GM19463 (cell line): ENCODE results near the gene ELOVL3.
A peak's percentile ranks its signal among the peaks of the same experiment; 100 is the strongest.

Source experiments
- ATAC-seq: cut with Tn5 transposase; IDR thresholded peaks from one replicate; pipeline ENCODE4 v1.9.1; 2021; ENCODE audit warnings: mild to moderate bottlenecking, moderate library complexity; ENCODE audit not compliant: unreplicated experiment

Gene ELOVL3

DNA sequence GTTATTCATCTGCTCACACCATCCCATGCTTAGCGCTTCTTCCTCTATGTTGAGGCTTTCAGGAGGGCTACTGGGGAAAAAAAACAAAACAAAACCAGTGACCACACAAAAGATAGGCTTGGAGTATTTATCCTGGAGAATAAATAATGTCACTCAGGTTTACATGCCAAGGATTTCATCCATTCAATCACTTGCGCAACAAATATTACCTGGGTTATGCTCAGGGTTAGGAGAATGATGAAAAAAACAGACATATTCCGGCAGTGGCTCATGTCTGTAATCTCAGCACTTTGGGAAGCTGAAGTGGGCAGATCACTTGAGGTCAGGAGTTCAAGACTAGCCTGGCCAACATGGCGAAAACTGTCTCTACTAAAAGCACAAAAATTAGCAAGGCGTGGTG, 3.3 kb upstream of the ELOVL3 start:
- ATAC-seq, result no peak

DNA sequence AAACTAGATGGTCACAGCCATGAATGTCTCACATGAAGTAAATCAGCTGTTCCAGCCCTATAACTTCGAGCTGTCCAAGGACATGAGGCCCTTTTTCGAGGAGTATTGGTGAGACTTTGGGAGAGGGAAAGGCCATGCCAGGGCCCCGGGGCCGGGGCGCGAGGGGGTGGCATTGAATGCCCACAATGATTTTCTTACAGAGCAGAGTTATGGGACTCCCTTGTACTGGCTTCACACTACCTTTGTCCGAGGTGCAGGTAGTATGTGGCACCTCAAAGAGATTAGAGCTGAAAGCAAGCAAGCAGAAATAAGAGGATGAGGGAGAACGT, 407 bp downstream of the ELOVL3 start:
- ATAC-seq, result no peak

DNA sequence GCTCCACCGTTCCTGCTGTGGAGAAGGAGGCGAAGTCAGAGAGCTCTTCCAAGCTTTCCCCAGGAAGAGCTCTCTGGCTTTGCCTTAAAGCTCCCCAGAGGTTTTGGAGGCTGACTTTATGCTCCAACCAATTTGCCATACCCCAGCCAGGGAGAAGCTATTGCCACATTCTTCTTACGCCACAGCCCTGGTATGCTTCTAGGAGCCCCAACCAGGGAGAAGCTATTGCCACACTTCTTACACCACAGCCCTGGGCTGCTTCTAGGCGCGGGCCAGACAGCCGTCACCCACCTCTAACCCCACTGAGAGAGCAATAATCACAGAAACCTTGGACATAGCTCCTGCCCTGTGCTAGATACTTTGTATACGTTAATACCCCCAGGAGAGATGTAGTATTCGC, 951 bp downstream of the ELOVL3 start:
- no peak for ATAC-seq

DNA sequence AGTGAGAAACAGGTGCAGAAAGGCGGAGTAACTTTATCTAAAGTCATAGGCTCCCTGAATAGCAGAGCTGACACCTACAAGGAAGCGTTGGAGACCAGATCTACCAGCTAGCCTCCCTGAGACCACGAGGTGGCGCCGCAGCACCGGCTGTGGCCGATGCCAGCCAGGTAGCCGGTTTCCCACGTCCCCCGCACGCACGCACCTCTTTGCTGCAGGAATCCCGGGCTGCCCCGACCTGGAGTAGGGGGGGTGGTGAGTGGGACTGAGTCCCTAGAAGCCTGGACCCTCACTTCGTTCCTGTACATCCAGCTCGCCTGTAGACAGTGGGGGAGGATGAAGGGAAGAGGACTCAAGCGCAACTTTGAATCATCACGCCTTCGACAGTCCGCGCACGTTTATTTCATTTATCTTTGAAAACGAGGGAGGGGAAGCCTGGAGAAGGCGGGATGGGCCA, 3.7 kb downstream of the ELOVL3 start:
- peak; percentile 37 for ATAC-seq

DNA sequence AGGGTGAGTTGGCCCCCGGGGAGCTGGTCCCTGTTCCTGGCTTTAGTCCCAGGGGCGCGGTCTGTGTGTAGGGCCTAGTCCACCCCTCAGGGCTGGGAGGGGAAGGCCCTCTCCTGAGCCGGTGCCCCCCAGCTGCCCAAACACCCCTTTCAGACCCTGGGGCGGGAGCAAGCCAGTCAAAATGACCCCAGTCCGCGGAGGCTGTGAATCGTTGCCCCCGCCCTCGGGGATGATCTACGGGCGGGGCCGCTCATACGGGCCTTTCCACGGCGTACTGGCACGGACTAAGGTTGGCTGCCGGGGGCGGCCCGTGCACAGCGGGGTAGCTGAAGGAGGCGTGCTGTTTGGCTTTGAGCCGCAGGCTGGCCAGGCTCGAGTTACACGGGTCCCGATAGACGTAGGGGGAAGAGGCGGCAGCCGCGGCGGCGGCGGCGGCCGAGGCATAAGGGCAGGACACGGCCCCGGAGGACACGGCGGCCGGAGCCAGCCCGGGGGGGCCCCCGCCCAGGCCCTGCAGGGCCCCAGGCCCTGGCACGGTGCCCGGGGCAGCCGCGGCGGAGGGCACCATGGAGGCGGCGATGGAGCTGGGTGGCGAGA, 4.3 kb downstream of the ELOVL3 start:
- no peak for ATAC-seq

DNA sequence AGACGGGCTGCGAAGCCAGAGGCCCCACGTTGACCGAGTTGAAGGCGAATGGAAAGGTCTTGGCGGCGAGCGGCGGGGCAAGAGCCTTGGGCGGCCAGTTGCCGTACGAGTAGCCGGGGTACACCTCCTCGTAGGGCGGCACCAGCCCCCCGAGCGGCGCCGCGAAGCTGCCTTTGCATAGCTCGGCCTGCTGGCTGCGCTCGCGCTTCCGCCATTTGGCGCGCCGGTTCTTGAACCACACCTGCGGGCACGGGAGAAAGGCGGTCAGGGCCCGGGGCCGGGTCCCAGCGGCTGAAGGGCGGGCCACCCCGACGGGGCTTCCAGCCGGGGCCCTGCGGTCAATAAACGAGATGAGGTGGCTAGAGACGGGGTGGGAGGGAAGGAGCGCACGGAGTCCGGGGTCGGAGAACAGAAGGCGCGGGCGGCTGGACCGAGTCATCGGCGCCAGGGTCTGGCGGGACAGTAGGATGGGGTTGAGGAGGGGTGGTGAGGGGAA, 4.8 kb downstream of the ELOVL3 start:
- ATAC-seq, result no peak

DNA sequence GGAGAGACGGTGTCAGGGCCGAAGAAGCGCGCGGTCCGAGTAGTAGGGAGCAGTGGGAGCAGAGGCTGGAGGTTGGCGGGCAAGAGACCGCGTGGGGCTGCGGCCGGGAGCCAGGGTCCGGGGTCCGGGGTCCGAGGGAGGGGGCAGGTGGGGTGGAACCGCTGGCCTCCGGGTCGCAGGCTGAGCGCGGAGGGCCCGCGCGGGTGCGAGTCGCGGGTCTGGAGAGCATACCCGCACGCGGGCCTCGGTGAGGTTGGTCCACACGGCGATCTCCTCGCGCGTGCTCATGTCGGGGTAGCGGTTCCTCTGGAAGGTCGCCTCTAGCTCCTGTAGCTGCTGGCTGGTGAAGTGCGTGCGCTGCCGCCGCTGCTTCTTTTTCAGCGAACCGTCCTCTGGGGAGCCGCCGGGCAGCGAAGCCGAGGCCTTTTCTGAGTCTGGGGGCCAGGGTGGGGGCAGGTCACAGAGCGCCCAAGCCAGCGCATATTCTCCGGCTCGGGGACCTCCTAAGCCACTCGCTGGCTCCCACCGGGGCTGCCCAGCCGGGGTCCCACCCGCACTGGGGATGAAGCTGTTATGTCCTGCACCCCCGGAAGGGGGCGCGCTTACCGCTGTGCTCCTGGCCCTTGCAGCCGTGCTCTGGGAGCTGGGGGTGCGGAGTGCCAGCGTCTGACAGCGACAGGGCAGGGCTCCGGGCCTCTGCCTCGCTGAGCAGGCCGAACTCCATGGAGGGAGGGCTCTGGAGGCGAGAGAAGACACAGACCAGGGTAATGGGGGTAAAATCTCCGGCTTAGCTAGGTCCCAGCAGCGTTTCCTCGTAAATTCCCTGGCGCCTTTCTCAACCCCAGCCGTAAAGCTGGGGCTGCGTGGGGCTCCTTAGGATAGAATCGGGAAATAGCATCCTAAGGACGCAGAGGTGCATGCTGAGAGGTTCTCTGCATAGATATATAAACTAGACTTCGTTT, 5.5 kb downstream of the ELOVL3 start:
- ATAC-seq, result no peak

DNA sequence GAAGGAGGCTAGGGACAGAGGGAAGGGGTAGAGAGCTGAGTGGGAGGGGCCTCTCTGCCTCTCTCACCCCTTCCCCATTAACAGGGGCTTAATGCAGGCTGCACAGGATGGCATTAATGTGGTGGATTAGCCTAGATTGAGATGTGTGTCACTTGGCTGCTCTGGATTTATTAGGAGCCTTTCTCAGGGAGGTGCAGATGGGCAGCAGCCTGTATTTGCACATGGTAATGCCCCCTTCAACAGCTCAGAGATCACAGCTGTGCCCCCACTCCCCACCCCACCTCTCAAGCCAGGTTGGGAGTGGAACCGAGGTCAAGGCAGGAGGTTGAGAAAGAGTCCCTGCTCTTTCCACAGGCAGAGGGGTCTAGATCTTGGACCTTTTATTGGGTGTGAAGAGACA, 7.9 kb downstream of the ELOVL3 start:
- ATAC-seq, result no peak

DNA sequence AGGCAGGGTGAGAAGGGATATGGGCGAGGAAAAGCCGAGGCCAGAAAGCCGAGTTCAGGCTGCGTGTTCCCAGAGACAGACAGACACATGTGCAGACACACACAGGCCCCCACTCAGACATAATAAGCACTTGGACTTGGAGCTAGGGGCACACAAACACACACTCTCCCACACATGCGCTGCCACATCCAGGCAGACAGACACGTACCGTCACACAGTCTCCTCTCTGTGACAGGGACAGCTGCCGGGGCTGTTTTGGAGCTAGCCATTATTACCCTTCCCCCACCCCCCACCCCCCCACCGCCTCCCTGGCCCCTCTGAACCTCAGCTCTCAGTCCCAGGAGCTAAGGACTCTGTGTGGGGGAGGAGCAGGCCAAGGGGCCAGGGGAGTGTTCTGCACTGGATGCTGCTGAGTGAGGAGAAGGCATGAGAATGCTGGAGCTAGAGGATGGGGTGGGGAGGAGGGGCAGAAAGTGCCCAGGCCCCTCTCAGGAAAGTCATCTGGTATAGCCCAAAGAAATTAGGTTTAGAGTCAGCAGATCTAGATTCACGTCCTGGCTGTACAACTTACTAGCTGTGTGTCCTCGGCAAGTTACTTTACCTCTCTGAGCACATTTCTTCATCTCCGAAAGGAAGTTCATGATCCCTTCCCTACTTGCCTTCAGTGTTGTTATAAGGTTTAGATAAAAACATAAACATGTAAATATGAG, 8.9 kb downstream of the ELOVL3 start:
- no peak for ATAC-seq

DNA sequence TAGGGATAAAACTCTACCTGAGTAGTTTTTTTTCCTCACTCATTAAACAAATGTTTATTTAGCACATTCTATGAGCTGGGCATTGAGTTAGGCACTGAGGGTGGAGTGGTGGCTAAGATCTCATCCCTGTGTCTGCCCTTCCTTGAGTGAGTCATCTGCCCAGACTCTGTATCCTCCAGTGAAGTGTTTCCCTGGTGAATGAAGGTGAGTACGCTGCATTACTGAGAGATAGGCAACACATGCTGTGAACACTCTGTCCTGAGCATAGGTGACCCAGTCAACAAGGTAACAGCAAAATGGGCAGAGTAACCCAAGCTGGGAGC, 9.5 kb downstream of the ELOVL3 start:
- no peak for ATAC-seq

DNA sequence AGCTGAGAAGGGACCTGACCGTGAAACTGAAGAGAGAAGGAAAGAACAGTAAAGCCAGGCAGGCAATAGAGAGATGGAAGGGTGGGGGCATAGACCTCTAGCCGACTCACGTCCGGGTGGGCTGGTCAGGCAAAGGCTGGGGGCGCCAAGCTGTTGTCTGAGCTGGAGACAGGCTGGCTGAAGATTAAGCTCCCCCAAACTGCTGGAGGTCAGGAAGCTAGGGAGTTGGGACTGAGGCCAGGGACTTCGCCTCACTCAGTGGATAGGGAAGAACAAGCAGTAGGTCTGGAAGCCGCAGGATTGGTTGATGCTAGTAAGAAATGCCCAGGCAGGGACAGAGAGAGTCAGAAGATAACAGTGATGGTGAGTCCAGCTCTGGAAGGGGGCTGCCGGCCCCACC, 9.9 kb downstream of the ELOVL3 start:
- no peak for ATAC-seq

DNA sequence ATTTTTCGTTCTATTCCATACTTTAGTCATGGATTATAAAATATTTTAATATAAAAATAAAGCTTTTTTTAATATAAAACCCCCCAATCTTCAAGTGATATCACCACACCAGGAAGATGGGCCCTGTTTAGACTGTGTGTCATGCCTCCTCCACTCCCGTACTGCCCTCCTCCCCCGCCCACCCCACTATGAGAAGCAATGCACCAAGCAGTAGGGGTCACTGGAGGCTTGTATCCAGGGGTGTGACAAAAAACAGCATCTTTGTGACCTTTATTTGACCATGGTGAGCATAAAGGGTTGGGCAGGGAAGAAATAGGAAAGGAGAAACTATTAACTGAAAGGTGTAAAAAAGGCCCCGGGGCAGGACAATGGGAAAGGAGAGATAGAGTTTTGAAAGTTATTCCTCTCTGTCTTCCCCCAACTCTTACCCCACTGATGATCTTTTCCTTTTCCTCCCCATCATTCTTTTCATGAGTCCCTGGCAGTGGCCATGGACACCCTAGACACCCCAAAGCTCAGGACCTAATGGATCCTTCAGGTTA, 11.7 kb downstream of the ELOVL3 start:
- no peak for ATAC-seq

DNA sequence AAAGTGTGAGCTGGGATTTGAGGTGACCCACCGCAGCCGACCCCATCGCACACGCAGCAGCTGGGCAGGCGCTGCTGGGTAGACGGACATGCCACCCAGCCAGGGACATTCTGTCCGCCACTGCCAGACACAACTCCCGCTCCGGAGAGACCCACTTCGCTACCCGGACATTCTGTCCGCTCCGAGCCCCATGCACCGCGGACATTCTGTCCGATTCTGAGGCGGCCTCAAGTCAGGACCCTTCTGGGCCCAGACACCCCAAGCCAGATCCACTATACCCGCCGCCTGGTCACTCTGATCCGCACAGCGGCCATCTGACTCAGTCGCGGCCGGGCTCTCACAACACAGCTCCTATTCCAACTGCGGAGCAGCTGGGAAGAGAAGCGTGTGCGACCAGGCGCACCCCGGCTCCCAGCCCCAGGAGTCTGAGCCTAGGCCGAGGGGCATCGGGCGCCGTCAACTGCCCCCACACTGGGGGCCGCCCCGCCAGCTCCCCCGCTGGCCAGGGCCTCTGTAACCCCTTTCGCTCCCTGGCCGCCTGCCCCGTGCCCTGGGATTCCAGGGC, 14.4 kb downstream of the ELOVL3 start:
- ATAC-seq, result no peak

DNA sequence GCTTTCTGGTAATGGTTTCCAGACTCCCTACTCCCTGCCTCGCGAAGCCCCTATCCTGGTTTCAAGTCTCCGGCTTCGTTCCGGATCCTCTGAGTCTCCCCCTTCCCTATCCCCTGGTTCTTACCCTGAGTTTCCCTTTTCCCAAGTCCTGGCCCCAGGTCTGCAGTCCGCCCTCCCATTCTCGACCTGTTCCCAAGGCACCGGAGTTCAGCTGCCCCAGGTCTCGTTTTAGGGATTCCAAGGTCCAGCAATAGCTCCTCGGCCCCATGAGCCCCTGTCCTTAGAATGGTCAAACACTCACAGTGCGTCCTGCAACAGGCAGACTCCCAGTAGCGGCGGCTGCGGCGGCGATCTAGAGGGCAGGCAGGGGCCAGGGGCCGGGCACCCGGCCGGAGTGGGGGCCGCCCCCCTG, 14.9 kb downstream of the ELOVL3 start:
- ATAC-seq, result no peak

DNA sequence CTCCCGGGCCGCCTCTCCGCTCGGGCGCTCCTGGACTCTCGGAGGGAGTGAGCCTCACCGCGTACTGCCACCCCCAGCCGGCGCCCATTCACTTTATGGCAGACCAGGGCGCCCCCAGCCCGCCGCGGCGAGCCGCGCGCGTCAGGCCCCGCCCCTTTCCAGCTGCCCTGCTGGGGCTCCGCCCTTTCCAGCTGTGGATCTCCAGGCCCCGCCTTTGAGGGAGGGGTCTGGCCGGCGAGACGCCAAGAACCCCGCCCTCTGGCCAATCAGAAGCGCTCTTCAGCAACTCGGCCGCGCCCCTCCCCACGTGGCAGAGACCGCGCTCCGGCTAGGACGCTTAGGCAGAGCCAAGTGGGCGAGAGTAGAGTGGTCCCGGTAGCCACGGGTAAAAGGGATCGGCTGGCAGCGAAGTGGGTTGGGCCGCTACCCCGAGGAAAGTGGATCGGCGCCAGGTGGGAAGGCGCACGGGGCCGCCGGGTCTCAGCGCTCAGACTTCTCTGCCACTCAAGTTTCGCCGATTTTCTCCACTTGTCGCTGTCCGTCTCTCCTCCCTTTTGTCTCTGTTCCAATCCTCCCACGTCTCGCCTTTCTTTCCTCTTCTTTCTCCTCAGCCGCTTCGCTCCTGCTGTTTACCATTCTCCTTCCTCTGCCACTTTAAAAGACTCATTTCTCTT, 15.5 kb downstream of the ELOVL3 start, which contains the start of gene PITX3:
Gene PITX3, minus strand, starts transcription at position 69 of the 674 bp plus-strand sequence. CDS start 9,432 bp downstream, outside the sequence.
- peak; percentile 45 for ATAC-seq

DNA sequence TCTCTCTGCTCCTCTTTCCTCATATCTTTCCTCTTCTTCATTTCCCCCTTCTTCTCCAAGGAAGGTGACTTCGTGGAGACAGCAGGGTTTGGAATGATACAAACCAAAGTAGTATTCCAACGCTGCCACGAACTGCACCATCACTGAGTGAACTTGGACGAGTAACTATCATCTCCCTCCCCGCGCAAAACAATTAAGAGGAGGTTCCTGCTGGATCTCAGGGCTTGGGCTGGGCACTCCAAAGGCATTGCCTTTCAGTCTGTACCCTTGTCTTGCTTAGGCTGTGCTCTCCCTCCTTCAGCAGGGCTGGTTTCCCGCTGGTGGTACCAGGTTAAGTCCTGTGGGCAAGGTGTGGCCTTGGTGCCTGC, 16.0 kb downstream of the ELOVL3 start:
- no peak for ATAC-seq

DNA sequence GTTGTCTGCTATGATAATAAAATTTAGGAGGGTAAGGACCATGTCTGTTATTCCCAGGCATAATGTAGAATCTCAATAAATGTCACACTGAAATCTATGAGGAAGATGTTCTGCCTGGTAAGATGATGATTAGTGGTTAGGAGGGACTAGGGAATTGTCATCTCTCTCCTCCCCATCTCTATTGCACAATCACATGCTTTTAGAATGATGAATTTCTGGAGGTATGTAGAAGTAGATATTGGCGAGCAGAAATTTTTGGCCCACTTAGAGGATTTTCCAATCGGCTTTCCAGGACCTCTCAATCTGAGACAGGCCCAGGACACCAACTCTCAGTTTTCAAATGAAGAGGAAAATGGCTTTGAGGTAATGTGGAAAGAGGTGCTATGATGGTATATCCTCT, 17.2 kb downstream of the ELOVL3 start:
- ATAC-seq, result no peak

DNA sequence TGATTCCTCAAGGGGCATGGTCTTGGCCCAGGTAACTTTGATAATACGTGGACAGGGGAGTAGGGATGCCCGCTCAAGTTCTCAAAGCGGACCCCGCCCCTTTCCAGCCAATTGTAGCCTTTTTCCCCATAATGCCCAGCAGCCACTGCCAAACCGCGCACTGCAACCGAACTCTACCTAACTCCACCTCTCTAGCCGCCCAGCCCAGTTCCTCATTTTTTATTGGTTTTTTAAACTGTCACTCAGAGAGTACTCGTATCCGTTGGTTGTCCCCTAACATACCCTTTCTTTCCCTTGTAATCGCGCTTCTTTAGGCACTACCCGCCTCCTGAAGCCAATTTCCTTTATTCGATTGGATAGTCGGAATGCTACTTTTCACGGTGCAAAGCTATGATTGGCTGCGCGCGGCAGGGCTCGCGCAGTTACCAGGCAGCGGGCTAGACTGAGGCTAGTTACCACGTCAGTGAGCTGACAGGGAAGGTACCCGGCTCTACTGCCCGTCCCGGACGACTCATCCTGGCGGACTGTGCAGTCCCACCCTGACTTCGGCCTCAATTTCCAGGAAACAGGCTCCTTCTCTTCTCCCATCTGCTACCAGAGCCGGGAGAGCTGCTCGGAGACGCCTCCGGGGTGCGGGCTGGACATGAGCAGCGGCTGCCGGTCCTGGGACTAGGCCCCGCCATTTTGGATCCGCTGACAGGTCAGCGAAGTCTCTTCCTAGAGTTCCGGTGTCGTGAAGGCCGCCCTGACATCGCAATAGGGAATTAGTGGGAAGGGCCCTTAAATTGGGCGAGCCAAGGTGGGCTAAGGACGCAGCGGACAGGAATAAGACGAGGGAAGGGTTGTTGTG, 19.2 kb downstream of the ELOVL3 start, which contains the start of gene GBF1:
Gene GBF1, plus strand, starts transcription at position 451 of the 850 bp plus-strand sequence. CDS start 13,407 bp downstream, outside the sequence.
- ATAC-seq, result peak; percentile 84

DNA sequence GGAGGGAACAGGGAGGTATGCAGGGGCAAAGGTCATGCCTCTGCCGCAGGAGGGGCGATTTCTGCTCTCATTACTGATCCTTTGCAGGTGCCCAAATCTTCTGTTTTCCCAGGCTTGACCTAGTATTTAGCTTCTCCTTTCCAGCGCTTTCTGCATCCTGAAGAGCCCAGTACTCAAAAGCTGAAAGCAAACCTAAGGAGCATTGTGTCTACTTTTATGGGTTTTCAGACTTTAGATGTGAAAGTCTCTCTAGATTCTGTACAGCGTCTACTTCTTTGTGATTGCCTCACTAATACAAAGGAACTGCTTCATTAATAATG, 19.8 kb downstream of the ELOVL3 start:
- ATAC-seq, result no peak

DNA sequence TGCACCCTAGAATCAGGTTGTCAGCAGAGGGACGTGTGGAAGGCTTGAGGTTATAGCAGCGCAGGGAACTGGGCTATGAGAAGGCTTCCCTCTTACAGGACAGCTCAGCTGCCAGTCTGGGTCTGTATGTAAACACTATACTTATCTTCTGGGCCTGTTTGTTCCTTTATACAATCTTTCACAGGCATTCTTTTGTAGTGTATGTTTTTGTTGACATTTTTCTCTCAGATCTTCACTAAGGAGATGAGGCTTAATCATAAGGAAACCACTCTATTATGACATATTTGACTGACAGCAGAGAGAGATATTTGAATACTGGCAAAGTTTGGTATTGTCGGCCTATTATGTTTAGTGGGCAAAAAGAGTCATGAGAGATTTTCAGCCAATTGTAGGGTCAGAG, 20.2 kb downstream of the ELOVL3 start:
- ATAC-seq, result no peak
